Panc1 (cell line): Measurements from ENCODE around the gene GNAS-AS1. TPM values are rescaled to one million over a fixed set of nuclear protein-coding genes. Genes with fewer than 3 reads are reported as not detected.

ENCODE experiments used
- ATAC-seq: fragments of 200-7000 bp; cut with Tn5 transposase; 2 replicates; pipeline ENCODE4 v1.9.1; 2020; ENCODE audit warnings: mild to moderate bottlenecking, moderate library complexity
- BruUV-seq: library from RNA; stranded (reverse); fragments of 400-500 nt; replicated peaks from 2 replicates; lab custom pipeline; 2021; lab: Mats Ljungman, UMichigan
- CTCF ChIA-PET: fragments of 300-600 bp; sonication (Branson Sonifier 250); formaldehyde crosslinking; loops from one replicate; lab custom pipeline; 2022; ENCODE audit warnings: antibody characterized with exemption; lab: Charles Lee
- POLR2A ChIA-PET: fragments of 300-600 bp; sonication (Branson Sonifier 250); formaldehyde crosslinking; loops from one replicate; lab custom pipeline; 2022; ENCODE audit warnings: antibody characterized with exemption; lab: Charles Lee
- DNase-seq: peaks from one replicate; pipeline ENCODE4 v3.0.0-alpha.2; 2010; ENCODE audit warnings: low read depth, low spot score
- H3K27ac ChIP-seq: 2 replicates; pipeline ENCODE4 v1.5.1; 2011; ENCODE audit warnings: mild to moderate bottlenecking, low read length, inconsistent platforms
- H3K27me3 ChIP-seq: fragments of 200-500 bp; sonication (Bioruptor generic); 2 replicates; pipeline ENCODE4 v1.6.0; 2014; ENCODE audit warnings: low read length, inconsistent platforms; ENCODE audit not compliant: control insufficient read depth, insufficient read depth
- H3K36me3 ChIP-seq: fragments of 200-500 bp; sonication (Bioruptor generic); 2 replicates; pipeline ENCODE4 v1.5.1; 2014; ENCODE audit warnings: inconsistent platforms, mild to moderate bottlenecking, low read length, moderate library complexity; ENCODE audit not compliant: control insufficient read depth, insufficient read depth
- H3K4me1 ChIP-seq: 2 replicates; pipeline ENCODE4 v1.5.1; 2011; ENCODE audit warnings: inconsistent platforms, mild to moderate bottlenecking, low read length, moderate library complexity; ENCODE audit not compliant: control insufficient read depth, insufficient read depth
- H3K4me3 ChIP-seq, 2 experiments: 2 replicates each; pipeline ENCODE4 v1.5.1; 2011 to 2012; ENCODE audit warnings: low read depth in 2 of 2, low read length in 2 of 2, mild to moderate bottlenecking in 2 of 2, inconsistent platforms in 1 of 2, moderate library complexity in 1 of 2
- H3K9me3 ChIP-seq: fragments of 200-500 bp; sonication (Bioruptor generic); 2 replicates; pipeline ENCODE4 v1.5.1; 2014; ENCODE audit warnings: low read depth, mild to moderate bottlenecking, inconsistent platforms, low read length, moderate library complexity; ENCODE audit not compliant: control insufficient read depth, insufficient read depth
- CTCF ChIP-seq: fragments of 450-650 bp; IDR thresholded peaks from 2 replicates; pipeline ENCODE4 v1.5.1; 2017; ENCODE audit warnings: mild to moderate bottlenecking
- POLR2AphosphoS5 ChIP-seq: IDR thresholded peaks from 2 replicates; pipeline ENCODE4 v1.6.1; 2012; ENCODE audit warnings: mild to moderate bottlenecking, low read depth, low read length, moderate library complexity
- REST ChIP-seq, 2 experiments: IDR thresholded peaks; 2 replicates each; pipeline ENCODE4 v1.6.1; 2011 to 2012; ENCODE audit warnings: low read depth in 2 of 2, control low read depth in 1 of 2, low read length in 1 of 2, mild to moderate bottlenecking in 1 of 2, moderate library complexity in 1 of 2; ENCODE audit not compliant: insufficient read depth in 1 of 2
- SIN3A ChIP-seq: IDR thresholded peaks from 2 replicates; pipeline ENCODE4 v1.6.1; 2012; ENCODE audit warnings: low read depth, mild to moderate bottlenecking, low read length, moderate library complexity, borderline replicate concordance; ENCODE audit not compliant: insufficient read depth
- TCF7L2 ChIP-seq: IDR thresholded peaks from 2 replicates; pipeline ENCODE4 v1.6.1; 2011; ENCODE audit warnings: mild to moderate bottlenecking, low read depth, low read length, inconsistent platforms
- in situ Hi-C: cut with HindIII; loops from 2 replicates; pipeline ENCODE4 v1.10.0; 2016; ENCODE audit warnings: low sequenced_read_pairs, low pct_unique_long_range_greater_than_20kb
- intact Hi-C: fragments of 100-400 bp; cut with micrococcal nuclease; formaldehyde crosslinking; loops from one replicate; pipeline ENCODE4 v1.10.0; 2022; ENCODE audit not compliant: unreplicated experiment
- total RNA-seq: library from RNA; stranded (reverse); gene quantifications from one replicate; pipeline ENCODE4 v1.2.1, GENCODE V29; 2021; ENCODE audit not compliant: unreplicated experiment

Gene GNAS-AS1
- total RNA-seq, 1 experiment from 2014 or later = not detected

DNA sequence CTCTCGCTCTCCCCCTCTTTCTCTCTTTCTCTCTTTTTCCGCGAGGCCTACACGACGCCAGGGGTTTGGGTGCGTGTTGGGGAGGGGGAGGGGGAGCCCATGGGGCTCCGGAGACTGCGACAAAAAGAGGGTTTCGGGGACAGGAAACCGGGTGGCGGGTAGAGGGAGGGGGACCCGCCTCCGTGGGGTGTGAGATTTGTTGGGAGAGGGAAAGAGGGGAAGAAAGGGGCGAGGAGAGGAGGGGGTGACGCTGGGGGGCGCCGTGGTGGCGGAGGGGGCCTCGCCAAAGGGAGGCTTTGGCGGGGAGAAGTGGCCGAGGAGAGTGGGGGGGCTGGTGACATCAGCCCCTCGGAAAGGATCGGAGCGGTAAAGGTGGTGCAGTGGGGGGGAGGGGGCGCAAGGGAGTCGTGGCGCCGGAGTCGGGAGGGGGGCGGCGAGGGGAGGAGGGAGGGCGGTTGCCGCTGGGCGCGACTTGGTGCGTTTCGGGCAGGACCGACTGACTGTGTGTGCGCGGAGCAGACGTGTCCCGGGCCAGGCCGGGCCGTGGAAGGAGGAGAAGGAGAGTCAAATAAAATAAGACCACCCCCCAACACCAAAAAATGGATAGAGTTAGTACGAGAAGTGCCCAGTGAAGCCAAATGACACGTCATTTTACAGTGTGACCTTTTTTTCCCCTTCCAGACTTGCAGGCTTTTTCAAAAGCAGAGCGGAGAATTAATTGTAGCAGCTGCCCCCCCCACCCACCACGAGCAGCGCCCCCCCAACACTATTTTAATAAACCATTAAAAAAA lies 41.6 kb upstream of the GNAS-AS1 start:
- Histone ChIP-seq H3K9me3 (no peaks in the 10 kb centered on the region), H3K36me3 (peaks cover 2% of the 10 kb centered on the region; the same call in 1 of the 2 replicates), H3K4me3 (peak overlapping the region; percentile 68 to 77), H3K27ac (peak overlapping the region; percentile 91), H3K4me1 (peaks cover 36% of the 10 kb centered on the region), H3K27me3 (no peaks in the 10 kb centered on the region)
- ATAC-seq = peak; percentile 40
- in situ Hi-C loops = no loop called here
- intact Hi-C loops = loop anchor here (10.0 kb wide), 1 partner anchor 92 kb away; the partner anchor contains the start of gene NELFCD
- CTCF ChIA-PET = interaction anchor here (0.7 kb wide), 1 partner anchor 15 kb away, joined by 3 read pairs; no protein-coding TSS in a partner anchor
- POLR2A ChIA-PET = interaction anchor here (0.6 kb wide), 1 partner anchor 47 kb away, joined by 4 read pairs; no protein-coding TSS in a partner anchor
- TF ChIP-seq CTCF = peak; percentile 35
- TF ChIP-seq SIN3A = 0 out of 2 replicates have a peak, but pooled peaks have one; percentile 27
- no peak for TF ChIP-seq POLR2AphosphoS5
- peak; percentile 12 for DNase-seq
- no TSS peak for BruUV-seq

- BruUV-seq = no TSS peak
- DNase-seq (no peak), ATAC-seq (peak; percentile 8)
- no peaks in the 10 kb centered on the region for H3K27me3 ChIP-seq
- H3K4me1 ChIP-seq = peaks cover 36% of the 10 kb centered on the region
- H3K9me3 ChIP-seq = no peaks in the 10 kb centered on the region
- TF ChIP-seq REST (IDR thresholded peaks at IDR 0.05; ENCODE audit: insufficient read depth in 1 of 2, low read depth in 2 of 2, low read length in 1 of 2) (no peak), POLR2AphosphoS5 (no peak), CTCF (no peak), SIN3A (no peak), TCF7L2 (no peak)
- peak overlapping the region; percentile 91 for H3K27ac ChIP-seq
- POLR2A ChIA-PET = interaction anchor here (0.6 kb wide), 1 partner anchor 610 kb away, joined by 8 read pairs; no protein-coding TSS in a partner anchor
- H3K36me3 ChIP-seq = peaks cover 2% of the 10 kb centered on the region; the same call in 1 of the 2 replicates
- in situ Hi-C loops (no loop called here), intact Hi-C loops (loop anchor here (10.0 kb wide), 1 partner anchor 93 kb away; the partner anchor contains the start of gene NELFCD)
- CTCF ChIA-PET = interaction anchor here (0.6 kb wide), 2 partner anchors 76 to 370 kb away, joined by 3 to 4 read pairs; no protein-coding TSS in a partner anchor
- H3K4me3 ChIP-seq = peak overlapping the region; percentile 68 to 77
Measured at GRCh38 chr20:58891718-58892140, 41.0 kb upstream of the GNAS-AS1 start.
